ENCODE results near the gene GMPS. TPM values are rescaled to one million over a fixed set of nuclear protein-coding genes. Genes with fewer than 3 reads are reported as not detected.
"Not testable (repeated sequence)": the region's sequence is repeated elsewhere in the genome, so short reads cannot be mapped to it uniquely, and the experiment has no call there.

The GMPS gene
- total and polyA plus RNA-seq, 9 of the 15 experiments (the other 6 are each of a cell fraction or from before 2014, with no cell fraction given): 73.7 to 282 (median 156) TPM

DNA sequence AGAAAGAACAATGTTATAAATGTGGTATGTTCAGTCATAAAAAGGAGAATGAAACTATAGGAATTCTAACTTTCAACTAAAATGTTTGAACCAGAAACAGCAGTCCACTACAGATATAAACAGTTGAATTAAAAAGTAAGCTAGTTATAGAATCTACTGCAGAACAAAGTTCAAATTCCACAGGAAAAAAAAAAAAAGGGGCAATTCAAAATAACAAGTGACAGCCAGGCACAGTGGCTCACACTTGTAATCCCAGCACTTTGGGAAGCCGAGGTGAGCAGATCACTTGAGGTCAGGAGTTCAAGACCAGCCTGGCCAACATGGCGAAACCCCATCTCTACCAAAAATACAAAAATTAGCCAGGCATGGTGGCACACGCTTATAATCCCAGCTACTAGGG, 21.0 kb upstream of the GMPS start:
- POLR2A ChIA-PET: interaction anchor here (1.5 kb wide), 1 partner anchor 43 kb away, joined by 3 read pairs; the partner anchor contains the start of gene C3orf33
- Histone ChIP-seq H3K4me1 (replicated peaks in 1 of 2; ENCODE audit: control insufficient read depth in 2 of 2, insufficient read depth in 2 of 2, low read length in 2 of 2) (peaks cover 11 to 13% of the 10 kb centered on the region in 2 experiments; a peak in 4 of 5 replicates), H3K79me2 (ENCODE audit: control insufficient read depth, insufficient read depth, low read length) (peaks cover 92% of the 10 kb centered on the region), H3K36me3 (ENCODE audit: control insufficient read depth, insufficient read depth, low read length) (peaks cover 30% of the 10 kb centered on the region; the same call in 1 of the 3 replicates)
- in situ Hi-C loops (cut with MboI); CTCF ChIA-PET (ENCODE audit: low intra/inter-chr PET ratio); H3K27ac ChIP-seq (ENCODE audit: extremely low read depth, low read depth, low read length); H3K9ac ChIP-seq (ENCODE audit: insufficient read depth in 1 of 2, low read depth in 2 of 2, low read length in 2 of 2); intact Hi-C loops (cut with micrococcal nuclease); ATAC-seq; H3K9me3 ChIP-seq (replicated peaks; ENCODE audit: control insufficient read depth, insufficient read depth, low read depth, low read length); H2AFZ ChIP-seq (ENCODE audit: low read depth, low read length); H3K4me3 ChIP-seq; H3K27me3 ChIP-seq (ENCODE audit: control insufficient read depth in 2 of 2, insufficient read depth in 2 of 2, low read length in 2 of 2); H3K4me2 ChIP-seq (ENCODE audit: insufficient read depth, low read length); H4K20me1 ChIP-seq (replicated peaks; ENCODE audit: control insufficient read depth, insufficient read depth, low read length); BruUV-seq (replicated peaks); H3K9me1 ChIP-seq (ENCODE audit: control insufficient read depth, insufficient read depth, low read length); FAIRE-seq; DNase-seq (ENCODE audit: extremely low read depth in 1 of 4, low spot score in 3 of 4): not testable (repeated sequence)
- 64% methylated on average over 3 of the region's 3 CpGs for WGBS (ENCODE audit: insufficient coverage, low coverage, missing lambda C conversion rate)
- TF ChIP-seq POLR2A (conservative IDR thresholded peaks at IDR 0.05): 0 out of 2 replicates have a peak, but pooled peaks have one; percentile 0

DNA sequence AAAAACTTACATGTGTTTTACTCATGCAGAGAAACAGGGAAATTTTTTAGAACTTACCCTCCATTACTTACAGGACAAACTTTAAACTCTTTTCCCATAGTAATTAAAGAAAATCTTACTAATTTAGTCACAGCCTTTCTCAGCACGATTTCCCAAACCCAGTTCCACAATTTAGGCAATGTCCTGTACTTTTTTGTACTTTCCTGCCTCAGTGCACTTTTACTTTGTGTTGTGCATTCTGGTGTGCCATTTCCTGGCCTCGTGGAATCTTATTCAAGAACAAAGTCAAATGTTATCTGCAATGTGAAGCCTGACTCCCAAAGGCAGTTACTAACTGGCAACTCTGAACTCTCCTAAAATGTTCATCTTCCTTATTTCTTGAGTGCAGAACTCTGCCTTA, 18.1 kb upstream of the GMPS start:
- no peak for ATAC-seq
- Histone ChIP-seq H3K4me2 (ENCODE audit: insufficient read depth, low read length) (peak overlapping the region; percentile 92), H2AFZ (ENCODE audit: low read depth, low read length) (no peak overlapping the region), H3K27ac (ENCODE audit: extremely low read depth, low read depth, low read length) (peak overlapping the region; percentile 87; the same call in 2 of the 3 replicates), H3K36me3 (ENCODE audit: control insufficient read depth, insufficient read depth, low read length) (peaks cover 20% of the 10 kb centered on the region; the same call in 1 of the 3 replicates), H3K9me1 (ENCODE audit: control insufficient read depth, insufficient read depth, low read length) (no peaks in the 10 kb centered on the region), H4K20me1 (replicated peaks; ENCODE audit: control insufficient read depth, insufficient read depth, low read length) (peaks cover 6% of the 10 kb centered on the region; the same call in 1 of the 2 replicates), H3K9me3 (replicated peaks; ENCODE audit: control insufficient read depth, insufficient read depth, low read depth, low read length) (no peaks in the 10 kb centered on the region), H3K4me1 (replicated peaks in 1 of 2; ENCODE audit: control insufficient read depth in 2 of 2, insufficient read depth in 2 of 2, low read length in 2 of 2) (peaks cover 7 to 20% of the 10 kb centered on the region in 2 experiments; a peak in 3 of 5 replicates), H3K27me3 (ENCODE audit: control insufficient read depth in 2 of 2, insufficient read depth in 2 of 2, low read length in 2 of 2) (no peaks in the 10 kb centered on the region), H3K9ac (ENCODE audit: insufficient read depth in 1 of 2, low read depth in 2 of 2, low read length in 2 of 2) (peak overlapping the region; percentile 82 to 92), H3K4me3 (peak overlapping the region; percentile 93), H3K79me2 (ENCODE audit: control insufficient read depth, insufficient read depth, low read length) (peaks cover 72% of the 10 kb centered on the region)
- POLR2A ChIA-PET: interaction anchor here (0.6 to 2.6 kb wide), 7 partner anchors 9 to 47 kb away, joined by 3 to 19 read pairs (median 6); partner anchors contain the start of genes C3orf33 and GMPS
- no peak for TF ChIP-seq FOXJ2 (tag; IDR thresholded peaks at IDR 0.05)
- TF ChIP-seq, protein P1, sequence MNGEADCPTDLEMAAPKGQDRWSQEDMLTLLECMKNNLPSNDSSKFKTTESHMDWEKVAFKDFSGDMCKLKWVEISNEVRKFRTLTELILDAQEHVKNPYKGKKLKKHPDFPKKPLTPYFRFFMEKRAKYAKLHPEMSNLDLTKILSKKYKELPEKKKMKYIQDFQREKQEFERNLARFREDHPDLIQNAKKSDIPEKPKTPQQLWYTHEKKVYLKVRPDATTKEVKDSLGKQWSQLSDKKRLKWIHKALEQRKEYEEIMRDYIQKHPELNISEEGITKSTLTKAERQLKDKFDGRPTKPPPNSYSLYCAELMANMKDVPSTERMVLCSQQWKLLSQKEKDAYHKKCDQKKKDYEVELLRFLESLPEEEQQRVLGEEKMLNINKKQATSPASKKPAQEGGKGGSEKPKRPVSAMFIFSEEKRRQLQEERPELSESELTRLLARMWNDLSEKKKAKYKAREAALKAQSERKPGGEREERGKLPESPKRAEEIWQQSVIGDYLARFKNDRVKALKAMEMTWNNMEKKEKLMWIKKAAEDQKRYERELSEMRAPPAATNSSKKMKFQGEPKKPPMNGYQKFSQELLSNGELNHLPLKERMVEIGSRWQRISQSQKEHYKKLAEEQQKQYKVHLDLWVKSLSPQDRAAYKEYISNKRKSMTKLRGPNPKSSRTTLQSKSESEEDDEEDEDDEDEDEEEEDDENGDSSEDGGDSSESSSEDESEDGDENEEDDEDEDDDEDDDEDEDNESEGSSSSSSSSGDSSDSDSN (IDR thresholded peaks at IDR 0.05; ENCODE audit: borderline replicate concordance in 1 of 2, low read depth in 2 of 2, low read length in 2 of 2): 0 out of 4 replicates have a peak, but pooled peaks of 1 of the 2 experiments have one; percentile 34
- peak in 1 of 2 experiments; percentile 45; a peak in 1 of 4 replicates for TF ChIP-seq SIN3A (IDR thresholded peaks at IDR 0.05; ENCODE audit: borderline replicate concordance in 2 of 2, control insufficient read depth in 1 of 2, low read depth in 2 of 2, low read length in 2 of 2)
- CTCF ChIA-PET (ENCODE audit: low intra/inter-chr PET ratio): interaction anchor here (1.0 kb wide), 1 partner anchor 18 kb away, joined by 3 read pairs; the partner anchor contains the start of gene GMPS
- DNase-seq (ENCODE audit: extremely low read depth in 1 of 4, low spot score in 3 of 4): no peak
- BruUV-seq (replicated peaks): no TSS peak
- intact Hi-C loops (cut with micrococcal nuclease) (loop anchor here (10.0 kb wide), 1 partner anchor 468 kb away; no protein-coding TSS in a partner anchor), in situ Hi-C loops (cut with MboI) (loop anchor here (25.0 kb wide), 2 partner anchors 490 to 1540 kb away; partner anchors contain the start of gene DHX36)
- FAIRE-seq: no peak
- 5% methylated on average over 2 of the region's 2 CpGs for WGBS (ENCODE audit: insufficient coverage, low coverage, missing lambda C conversion rate)

All from K562 (cell line).